Activated CD8-positive, alpha-beta memory T cell treated with anti-CD3 and anti-CD28 coated beads, Interleukin-2, amount 10 ng/mL, durations not matched to agents 7 days and 5 days (primary cell): Measurements from ENCODE around the gene GRB7. TPM values are rescaled to one million over a fixed set of nuclear protein-coding genes. Genes with fewer than 3 reads are reported as not detected.
"Not testable (repeated sequence)": the region's sequence is repeated elsewhere in the genome, so short reads cannot be mapped to it uniquely, and the experiment has no call there.

Source experiments
- ATAC-seq: fragments of 150-1000 bp; cut with Tn5 transposase; one replicate; pipeline ENCODE4 v1.10.0; 2021; ENCODE audit warnings: moderate library complexity
- CTCF ChIA-PET: fragments of 350-600 bp; sonication (Branson Sonifier 250); formaldehyde crosslinking; loops from one replicate; lab custom pipeline; 2021; ENCODE audit warnings: antibody characterized with exemption; lab: Charles Lee
- DNase-seq: peaks from one replicate; pipeline ENCODE4 v3.0.0-alpha.2; 2020
- H3K27ac Mint-ChIP-seq: one replicate; pipeline ENCODE4 v1.8.0; 2021; ENCODE audit warnings: mild to moderate bottlenecking, mixed read lengths
- H3K27me3 Mint-ChIP-seq: one replicate; pipeline ENCODE4 v1.8.0; 2021; ENCODE audit warnings: mixed read lengths
- H3K36me3 Mint-ChIP-seq: one replicate; pipeline ENCODE4 v1.8.0; 2021; ENCODE audit warnings: mild to moderate bottlenecking, mixed read lengths
- H3K4me1 Mint-ChIP-seq: one replicate; pipeline ENCODE4 v1.8.0; 2021; ENCODE audit warnings: mixed read lengths
- H3K4me3 Mint-ChIP-seq: one replicate; pipeline ENCODE4 v1.8.0; 2021; ENCODE audit warnings: mild to moderate bottlenecking, moderate library complexity, mixed read lengths
- H3K9me3 Mint-ChIP-seq: one replicate; pipeline ENCODE4 v1.8.0; 2022; ENCODE audit warnings: low read depth, mixed read lengths
- total RNA-seq, 2 experiments: library from RNA; stranded (reverse); gene quantifications; one replicate each; pipeline ENCODE4 v1.2.3, GENCODE V29; 2021

The GRB7 gene
- total RNA-seq, 2 experiments from 2014 or later: 0.19 TPM; not detected in 1

- CTCF ChIA-PET: interaction anchor here (2.1 kb wide), 1 partner anchor 13 kb away, joined by 11 read pairs; the partner anchor contains the start of gene MIEN1
- H3K9me3 Mint-ChIP-seq: no peaks in the 10 kb centered on the region
- H3K4me1 Mint-ChIP-seq: peaks cover 12% of the 10 kb centered on the region
Measured at GRCh38 chr17:39742856-39743436, 5.2 kb downstream of the GRB7 start.

GRCh38 chr17:39744075-39744835 lies 6.5 kb downstream of the GRB7 start:
- H3K27me3 Mint-ChIP-seq: peaks cover 6% of the 10 kb centered on the region
- H3K4me1 Mint-ChIP-seq: peaks cover 7% of the 10 kb centered on the region
- H3K9me3 Mint-ChIP-seq: no peaks in the 10 kb centered on the region
- H3K27ac Mint-ChIP-seq: no peak overlapping the region
- H3K4me3 Mint-ChIP-seq: no peak overlapping the region
- no peak for DNase-seq
- CTCF ChIA-PET: interaction anchor here (0.6 to 2.1 kb wide), 4 partner anchors 9 to 170 kb away, joined by 3 to 11 read pairs (median 3); partner anchors contain the start of gene MIEN1
- no peak for ATAC-seq
- no peaks in the 10 kb centered on the region for H3K36me3 Mint-ChIP-seq

More at GRCh38 chr17:39742856-39743436, 5.2 kb downstream of the GRB7 start:
- H3K27ac Mint-ChIP-seq: no peak overlapping the region
- DNase-seq (no peak), ATAC-seq (no peak)
- no peaks in the 10 kb centered on the region for H3K36me3 Mint-ChIP-seq
- peaks cover 6% of the 10 kb centered on the region for H3K27me3 Mint-ChIP-seq
- H3K4me3 Mint-ChIP-seq: no peak overlapping the region

GRCh38 chr17:39744836-39745215 lies 7.1 kb downstream of the GRB7 start:
- CTCF ChIA-PET: interaction anchor here (0.9 to 2.1 kb wide), 3 partner anchors 9 to 123 kb away, joined by 3 to 11 read pairs (median 3); partner anchors contain the start of gene MIEN1
- Mint-ChIP-seq H3K36me3 (no peaks in the 10 kb centered on the region), H3K9me3 (no peaks in the 10 kb centered on the region), H3K4me1 (peaks cover 5% of the 10 kb centered on the region), H3K27me3 (peaks cover 6% of the 10 kb centered on the region), H3K4me3 (no peak overlapping the region), H3K27ac (no peak overlapping the region)
- DNase-seq (no peak), ATAC-seq (no peak)

- peaks cover 1% of the 10 kb centered on the region for H3K4me1 Mint-ChIP-seq
- ATAC-seq (no peak), DNase-seq (no peak)
- H3K4me3 Mint-ChIP-seq: no peak overlapping the region
- no peaks in the 10 kb centered on the region for H3K36me3 Mint-ChIP-seq
- H3K9me3 Mint-ChIP-seq: no peaks in the 10 kb centered on the region
- CTCF ChIA-PET: interaction anchor here (1.5 to 2.1 kb wide), 2 partner anchors 15 to 124 kb away, joined by 3 to 11 read pairs; partner anchors contain the start of gene MIEN1
- peaks cover 4% of the 10 kb centered on the region for H3K27me3 Mint-ChIP-seq
- no peak overlapping the region for H3K27ac Mint-ChIP-seq
Measured at GRCh38 chr17:39745335-39746144, 7.8 kb downstream of the GRB7 start.

GRCh38 chr17:39746145-39746461 lies 8.4 kb downstream of the GRB7 start:
- Mint-ChIP-seq H3K4me1 (no peaks in the 10 kb centered on the region), H3K4me3 (no peak overlapping the region), H3K27me3 (peaks cover 4% of the 10 kb centered on the region), H3K9me3 (no peaks in the 10 kb centered on the region), H3K27ac (no peak overlapping the region), H3K36me3 (no peaks in the 10 kb centered on the region)
- DNase-seq (no peak), ATAC-seq (no peak)
- CTCF ChIA-PET: no interaction called here

GRCh38 chr17:39747745-39748144 lies 10.0 kb downstream of the GRB7 start:
- CTCF ChIA-PET: interaction anchor here (1.2 to 2.7 kb wide), 3 partner anchors 17 to 124 kb away, joined by 3 to 14 read pairs (median 5); partner anchors contain the start of gene MIEN1
- no peaks in the 10 kb centered on the region for H3K9me3 Mint-ChIP-seq
- no peak overlapping the region for H3K27ac Mint-ChIP-seq
- H3K4me3 Mint-ChIP-seq: no peak overlapping the region
- peaks cover 10% of the 10 kb centered on the region for H3K4me1 Mint-ChIP-seq
- ATAC-seq: no peak
- no peaks in the 10 kb centered on the region for H3K36me3 Mint-ChIP-seq
- peaks cover 4% of the 10 kb centered on the region for H3K27me3 Mint-ChIP-seq
- DNase-seq: no peak

- not testable (repeated sequence) for H3K9me3 Mint-ChIP-seq, ATAC-seq, H3K4me3 Mint-ChIP-seq, H3K27ac Mint-ChIP-seq, DNase-seq, H3K27me3 Mint-ChIP-seq, H3K36me3 Mint-ChIP-seq
- H3K4me1 Mint-ChIP-seq: peaks cover 18% of the 10 kb centered on the region
- CTCF ChIA-PET: interaction anchor here (0.8 to 2.7 kb wide), 4 partner anchors 18 to 125 kb away, joined by 3 to 14 read pairs (median 4); partner anchors contain the start of gene MIEN1
Measured at GRCh38 chr17:39748444-39749034, 10.8 kb downstream of the GRB7 start.

- no peaks in the 10 kb centered on the region for H3K36me3 Mint-ChIP-seq
- no peaks in the 10 kb centered on the region for H3K9me3 Mint-ChIP-seq
- CTCF ChIA-PET: interaction anchor here (1.3 to 1.5 kb wide), 2 partner anchors 15 to 129 kb away, joined by 4 to 6 read pairs; no protein-coding TSS in a partner anchor
- no peak overlapping the region for H3K4me3 Mint-ChIP-seq
- DNase-seq (no peak), ATAC-seq (no peak)
- no peaks in the 10 kb centered on the region for H3K27me3 Mint-ChIP-seq
- no peak overlapping the region for H3K27ac Mint-ChIP-seq
- H3K4me1 Mint-ChIP-seq: peaks cover 22% of the 10 kb centered on the region
Measured at GRCh38 chr17:39750131-39751015, 12.6 kb downstream of the GRB7 start.

- H3K27ac Mint-ChIP-seq: no peak overlapping the region
- no peak overlapping the region for H3K4me3 Mint-ChIP-seq
- no peaks in the 10 kb centered on the region for H3K27me3 Mint-ChIP-seq
- no peaks in the 10 kb centered on the region for H3K9me3 Mint-ChIP-seq
- H3K4me1 Mint-ChIP-seq: peaks cover 30% of the 10 kb centered on the region
- CTCF ChIA-PET: interaction anchor here (1.3 to 1.4 kb wide), 2 partner anchors 79 to 130 kb away, joined by 3 to 6 read pairs; no protein-coding TSS in a partner anchor
- ATAC-seq (no peak), DNase-seq (no peak)
- H3K36me3 Mint-ChIP-seq: no peaks in the 10 kb centered on the region
Measured at GRCh38 chr17:39751016-39751543, 13.3 kb downstream of the GRB7 start.

GRCh38 chr17:39751637-39752036 lies 13.9 kb downstream of the GRB7 start:
- no peak overlapping the region for H3K27ac Mint-ChIP-seq
- H3K9me3 Mint-ChIP-seq: no peaks in the 10 kb centered on the region
- no peak for DNase-seq
- no peak for ATAC-seq
- no peaks in the 10 kb centered on the region for H3K27me3 Mint-ChIP-seq
- CTCF ChIA-PET: interaction anchor here (1.3 to 2.7 kb wide), 4 partner anchors 22 to 130 kb away, joined by 3 to 36 read pairs (median 12); partner anchors contain the start of gene MIEN1
- no peak overlapping the region for H3K4me3 Mint-ChIP-seq
- no peaks in the 10 kb centered on the region for H3K36me3 Mint-ChIP-seq
- H3K4me1 Mint-ChIP-seq: peaks cover 35% of the 10 kb centered on the region

GRCh38 chr17:39752241-39752881 lies 14.6 kb downstream of the GRB7 start:
- no peaks in the 10 kb centered on the region for H3K36me3 Mint-ChIP-seq
- CTCF ChIA-PET: interaction anchor here (0.9 to 3.2 kb wide), 11 partner anchors 18 to 227 kb away, joined by 3 to 36 read pairs (median 4); partner anchors contain the start of gene MIEN1
- no peaks in the 10 kb centered on the region for H3K27me3 Mint-ChIP-seq
- peak overlapping the region; percentile 91 for H3K27ac Mint-ChIP-seq
- H3K9me3 Mint-ChIP-seq: no peaks in the 10 kb centered on the region
- no peak for ATAC-seq
- H3K4me3 Mint-ChIP-seq: peak overlapping the region; percentile 21
- DNase-seq: no peak
- H3K4me1 Mint-ChIP-seq: peaks cover 42% of the 10 kb centered on the region
